Common myeloid progenitor, CD34-positive (primary cell): ENCODE measurements around the gene HNRNPM.
"Not testable (repeated sequence)": the region's sequence is repeated elsewhere in the genome, so short reads cannot be mapped to it uniquely, and the experiment has no call there.

Source experiments
- CTCF ChIA-PET: fragments of 350-600 bp; sonication (Branson Sonifier 250); formaldehyde crosslinking; loops from one replicate; lab custom pipeline; 2021; ENCODE audit warnings: antibody characterized with exemption; lab: Charles Lee
- POLR2A ChIA-PET: fragments of 350-600 bp; sonication (Branson Sonifier 250); formaldehyde crosslinking; loops from one replicate; lab custom pipeline; 2021; ENCODE audit warnings: antibody characterized with exemption; lab: Charles Lee
- DNase-seq, 3 donors: peaks; one replicate each; pipeline versions ENCODE4 v3.0.0 to v3.0.0-alpha.2; 2013
- H3K27ac ChIP-seq, 2 experiments: 1 replicate in 1 of 2; 2 replicates in 1 of 2; pipeline ENCODE4 v1.7.0; 2013; ENCODE audit warnings: inconsistent platforms in 2 of 2, low read length in 2 of 2, mild to moderate bottlenecking in 2 of 2, low read depth in 1 of 2, moderate library complexity in 1 of 2; ENCODE audit not compliant: severe bottlenecking in 2 of 2, insufficient read depth in 1 of 2, poor library complexity in 1 of 2
- H3K27me3 ChIP-seq, 5 experiments: replicated peaks in 2 of 5; 1 replicate in 3 of 5; 2 replicates in 2 of 5; pipeline versions ENCODE4 v1.6.1 to v1.7.0; 2013; ENCODE audit warnings: low read length in 4 of 5, mild to moderate bottlenecking in 2 of 5, moderate library complexity in 2 of 5, inconsistent platforms in 1 of 5; ENCODE audit not compliant: insufficient read depth in 5 of 5, control insufficient read depth in 4 of 5
- H3K36me3 ChIP-seq, 4 experiments: 1 replicate in 2 of 4; 2 replicates in 2 of 4; pipeline versions ENCODE4 v1.6.1 to v1.7.0; 2013; ENCODE audit warnings: low read length in 3 of 4, control low read depth in 1 of 4, mild to moderate bottlenecking in 1 of 4; ENCODE audit not compliant: control insufficient read depth in 4 of 4, insufficient read depth in 4 of 4
- H3K4me1 ChIP-seq, 4 experiments: 1 replicate in 3 of 4; 2 replicates in 1 of 4; pipeline versions ENCODE4 v1.6.1 to v1.7.1; 2013; ENCODE audit warnings: low read length in 3 of 4, mild to moderate bottlenecking in 3 of 4, control low read depth in 1 of 4, inconsistent platforms in 1 of 4, moderate library complexity in 1 of 4; ENCODE audit not compliant: control insufficient read depth in 4 of 4, insufficient read depth in 4 of 4; ENCODE audit errors: control extremely low read depth in 1 of 4
- H3K4me3 ChIP-seq, 7 experiments: 1 replicate in 4 of 7; 2 replicates in 3 of 7; pipeline versions ENCODE4 v1.5.1 to v1.7.0; 2013; ENCODE audit warnings: mild to moderate bottlenecking in 7 of 7, low read length in 6 of 7, moderate library complexity in 6 of 7, inconsistent platforms in 2 of 7, low read depth in 2 of 7, control low read depth in 1 of 7; ENCODE audit not compliant: insufficient read depth in 4 of 7, control insufficient read depth in 1 of 7; ENCODE audit errors: extremely low read depth in 1 of 7
- H3K9me3 ChIP-seq, 5 experiments: 1 replicate in 4 of 5; 2 replicates in 1 of 5; pipeline versions ENCODE4 v1.6.1 to v1.7.1; 2013; ENCODE audit warnings: low read length in 4 of 5, mild to moderate bottlenecking in 2 of 5, inconsistent platforms in 1 of 5, low read depth in 1 of 5, moderate library complexity in 1 of 5; ENCODE audit not compliant: control insufficient read depth in 4 of 5, insufficient read depth in 2 of 5; ENCODE audit errors: control extremely low read depth in 1 of 5
- WGBS: methylation state at CpG from one replicate; pipeline ENCODE4 v1.1.5; 2013; ENCODE audit not compliant: insufficient coverage; 5-methylcytosine and 5-hydroxymethylcytosine counted together

The HNRNPM gene

GRCh38 chr19:8444140-8444676 lies 567 bp upstream of the HNRNPM start:
- Histone ChIP-seq H3K4me1 (peaks cover 21 to 41% (median 30%) of the 10 kb centered on the region in 4 experiments), H3K4me3 (peak overlapping the region; percentile 83 to 97 (median 93)), H3K27ac (peak overlapping the region; percentile 54 to 98), H3K36me3 (peaks cover 4 to 20% (median 11%) of the 10 kb centered on the region in 4 experiments)
- ChIA-PET CTCF (interaction anchor here (0.6 to 1.7 kb wide), 6 partner anchors 8 to 1182 kb away, joined by 3 to 5 read pairs (median 4); no protein-coding TSS in a partner anchor), POLR2A (interaction anchor here (0.6 to 1.6 kb wide), 6 partner anchors 11 to 65 kb away, joined by 3 to 13 read pairs (median 5); partner anchors contain the start of gene MARCHF2)
- not testable (repeated sequence) for H3K27me3 ChIP-seq, H3K9me3 ChIP-seq, DNase-seq
- WGBS = 40% methylated on average over 30 of the region's 32 CpGs

GRCh38 chr19:8445488-8446001 lies 770 bp downstream of the HNRNPM start:
- Histone ChIP-seq H3K27me3 (no peaks in the 10 kb centered on the region), H3K36me3 (peaks cover 4 to 28% (median 12%) of the 10 kb centered on the region in 4 experiments), H3K9me3 (no peaks in the 10 kb centered on the region), H3K4me1 (peaks cover 22 to 47% (median 35%) of the 10 kb centered on the region in 4 experiments), H3K4me3 (peak overlapping the region; percentile 82 to 97 (median 93)), H3K27ac (peak overlapping the region; percentile 97 to 98)
- POLR2A ChIA-PET = interaction anchor here (0.6 to 1.6 kb wide), 2 partner anchors 33 to 191 kb away, joined by 3 to 13 read pairs; partner anchors contain the start of gene MARCHF2
- peak; percentile 45 to 58 (median 46) for DNase-seq
- WGBS = under 1% methylated on average over 34 of the region's 45 CpGs
- CTCF ChIA-PET = interaction anchor here (0.6 to 2.8 kb wide), 7 partner anchors 9 to 92 kb away, joined by 3 to 14 read pairs (median 8); partner anchors contain the start of gene MARCHF2

GRCh38 chr19:8446061-8446709 lies 1.4 kb downstream of the HNRNPM start:
- POLR2A ChIA-PET = no interaction called here
- CTCF ChIA-PET = interaction anchor here (0.6 to 2.8 kb wide), 9 partner anchors 9 to 93 kb away, joined by 3 to 14 read pairs (median 8); partner anchors contain the start of gene MARCHF2
- Histone ChIP-seq H3K4me3 (peak overlapping the region; percentile 82 to 97 (median 93)), H3K4me1 (peaks cover 22 to 49% (median 35%) of the 10 kb centered on the region in 4 experiments), H3K27ac (peak overlapping the region; percentile 97 to 98), H3K9me3 (no peaks in the 10 kb centered on the region), H3K36me3 (peaks cover 4 to 28% (median 12%) of the 10 kb centered on the region in 4 experiments), H3K27me3 (no peaks in the 10 kb centered on the region)
- 96% methylated on average over 7 of the region's 16 CpGs for WGBS
- no peak for DNase-seq

- no peak overlapping the region for H3K27ac ChIP-seq
- CTCF ChIA-PET = interaction anchor here (0.8 to 2.4 kb wide), 4 partner anchors 17 to 96 kb away, joined by 3 to 8 read pairs (median 5); partner anchors contain the start of gene MARCHF2
- peaks cover 11 to 56% (median 28%) of the 10 kb centered on the region in 4 experiments for H3K36me3 ChIP-seq
- no peak for DNase-seq
- 100% methylated on average over 5 of the region's 8 CpGs for WGBS
- H3K9me3 ChIP-seq = no peaks in the 10 kb centered on the region
- peaks cover 20 to 65% (median 43%) of the 10 kb centered on the region in 4 experiments for H3K4me1 ChIP-seq
- no peaks in the 10 kb centered on the region for H3K27me3 ChIP-seq
- no peak overlapping the region for H3K4me3 ChIP-seq
- POLR2A ChIA-PET = interaction anchor here (1.7 kb wide), 1 partner anchor 8 kb away, joined by 5 read pairs; no protein-coding TSS in a partner anchor
Measured at GRCh38 chr19:8449830-8450229, 5.1 kb downstream of the HNRNPM start.

- WGBS = 81% methylated on average over 4 of the region's 6 CpGs
- ChIA-PET POLR2A (no interaction called here), CTCF (interaction anchor here (0.6 to 1.4 kb wide), 2 partner anchors 41 to 860 kb away, joined by 3 to 4 read pairs; no protein-coding TSS in a partner anchor)
- Histone ChIP-seq H3K4me1 (peaks cover 14 to 56% (median 34%) of the 10 kb centered on the region in 4 experiments), H3K27me3 (no peaks in the 10 kb centered on the region), H3K4me3 (no peak overlapping the region), H3K27ac (peak overlapping the region in 1 of 2 experiments; percentile 15), H3K9me3 (no peaks in the 10 kb centered on the region), H3K36me3 (peaks cover 14 to 71% (median 36%) of the 10 kb centered on the region in 4 experiments)
- no peak for DNase-seq
Measured at GRCh38 chr19:8451377-8451776, 6.6 kb downstream of the HNRNPM start.

- DNase-seq = peak; percentile 17 to 27 (median 26)
- H3K4me1 ChIP-seq = peaks cover 9 to 51% (median 29%) of the 10 kb centered on the region in 4 experiments
- no peaks in the 10 kb centered on the region for H3K9me3 ChIP-seq
- peak overlapping the region in 1 of 2 experiments; percentile 15 for H3K27ac ChIP-seq
- 50% methylated on average over 2 of the region's 3 CpGs for whole genome bisulfite sequencing
- no peaks in the 10 kb centered on the region for H3K27me3 ChIP-seq
- no peak overlapping the region for H3K4me3 ChIP-seq
- CTCF ChIA-PET = interaction anchor here (1.1 to 1.7 kb wide), 3 partner anchors 18 to 41 kb away, joined by 3 to 4 read pairs (median 3); partner anchors contain the start of gene MARCHF2
- POLR2A ChIA-PET = no interaction called here
- H3K36me3 ChIP-seq = peaks cover 19 to 72% (median 39%) of the 10 kb centered on the region in 4 experiments
Measured at GRCh38 chr19:8451885-8452284, 7.1 kb downstream of the HNRNPM start.
